GM21390 (cell line): ENCODE results near the gene SESN3.
"Not testable (repeated sequence)": the region's sequence is repeated elsewhere in the genome, so short reads cannot be mapped to it uniquely, and the experiment has no call there.

Experiments
- ATAC-seq: cut with Tn5 transposase; IDR thresholded peaks from one replicate; pipeline ENCODE4 v1.9.1; 2021; ENCODE audit not compliant: unreplicated experiment

SESN3 gene

GRCh38 chr11:95153857-95154246, 77.2 kb downstream of the SESN3 start:
- ATAC-seq: no peak

- ATAC-seq: no peak
These were observed 77.8 kb downstream of the SESN3 start for GRCh38 chr11:95152876-95153856.

- ATAC-seq: peak; percentile 90
These were observed 79.9 kb downstream of the SESN3 start for GRCh38 chr11:95150956-95151684.

GRCh38 chr11:95149651-95150364, 81.2 kb downstream of the SESN3 start:
- ATAC-seq: no peak

GRCh38 chr11:95148938-95149337, 82.1 kb downstream of the SESN3 start:
- ATAC-seq: no peak

GRCh38 chr11:95148406-95148805, 82.6 kb downstream of the SESN3 start:
- no peak for ATAC-seq

GRCh38 chr11:95147364-95147905, 83.6 kb downstream of the SESN3 start:
- ATAC-seq: no peak

GRCh38 chr11:95145430-95146060, 85.5 kb downstream of the SESN3 start:
- no peak for ATAC-seq

- no peak for ATAC-seq
These were observed 86.4 kb downstream of the SESN3 start for GRCh38 chr11:95144313-95145235.

GRCh38 chr11:95143106-95143681, 87.8 kb downstream of the SESN3 start:
- ATAC-seq: no peak

GRCh38 chr11:95142431-95142830, 88.6 kb downstream of the SESN3 start:
- no peak for ATAC-seq

- ATAC-seq: no peak
These were observed 90.5 kb downstream of the SESN3 start for GRCh38 chr11:95140397-95141033.

GRCh38 chr11:95138448-95138847, 92.6 kb downstream of the SESN3 start:
- peak; percentile 90 for ATAC-seq

- no peak for ATAC-seq
These were observed 93.7 kb downstream of the SESN3 start for GRCh38 chr11:95137299-95137698.

- ATAC-seq: not testable (repeated sequence)
These were observed 94.3 kb downstream of the SESN3 start for GRCh38 chr11:95136747-95137146.

- no peak for ATAC-seq
These were observed 95.1 kb downstream of the SESN3 start for GRCh38 chr11:95135880-95136279.

- ATAC-seq: no peak
These were observed 95.8 kb downstream of the SESN3 start for GRCh38 chr11:95135155-95135554.

GRCh38 chr11:95134491-95134890, 96.5 kb downstream of the SESN3 start:
- no peak for ATAC-seq

- no peak for ATAC-seq
These were observed 98.0 kb downstream of the SESN3 start for GRCh38 chr11:95132956-95133355.
